HG02884 (cell line): Measurements from ENCODE around the gene CFAP99.

Experiments
- ATAC-seq: cut with Tn5 transposase; IDR thresholded peaks from one replicate; pipeline ENCODE4 v1.9.1; 2021; ENCODE audit warnings: mild to moderate bottlenecking, moderate library complexity; ENCODE audit not compliant: unreplicated experiment

Gene CFAP99

GRCh38 chr4:2497931-2498330 lies 79.2 kb downstream of the CFAP99 start:
- peak; percentile 83 for ATAC-seq

- no peak for ATAC-seq
Observed at GRCh38 chr4:2500547-2500946, 81.8 kb downstream of the CFAP99 start.

DNA sequence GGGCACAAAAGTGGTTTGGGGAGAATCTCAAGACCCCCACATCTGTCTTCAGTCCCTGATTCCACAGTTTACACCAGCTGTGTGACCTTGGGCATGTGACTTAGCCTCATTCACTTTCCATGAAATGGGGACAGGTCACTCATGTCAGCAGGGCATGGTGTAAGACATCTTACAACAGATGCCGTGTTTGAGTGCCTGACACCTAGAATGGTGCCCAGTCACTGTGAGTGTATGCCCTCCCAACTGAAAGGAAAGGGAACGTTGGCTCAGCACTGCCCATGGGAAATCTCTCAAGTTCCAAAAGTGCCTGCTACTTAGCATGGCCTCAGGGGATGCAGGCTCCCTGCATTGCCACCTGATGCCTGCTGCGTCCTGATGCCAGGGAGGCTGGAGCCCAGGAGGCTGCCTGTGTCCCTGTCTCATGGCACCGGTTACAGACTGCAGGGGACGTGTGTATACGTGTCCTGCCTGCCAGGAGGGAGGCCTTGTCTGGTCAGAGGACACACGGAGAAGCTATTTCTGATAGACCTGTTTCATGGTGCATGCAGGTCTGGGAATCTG lies 82.4 kb downstream of the CFAP99 start:
- no peak for ATAC-seq

GRCh38 chr4:2503809-2504208 lies 85.1 kb downstream of the CFAP99 start:
- no peak for ATAC-seq

GRCh38 chr4:2507259-2507658 lies 88.5 kb downstream of the CFAP99 start:
- ATAC-seq, result no peak

GRCh38 chr4:2507855-2508254 lies 89.1 kb downstream of the CFAP99 start:
- no peak for ATAC-seq

DNA sequence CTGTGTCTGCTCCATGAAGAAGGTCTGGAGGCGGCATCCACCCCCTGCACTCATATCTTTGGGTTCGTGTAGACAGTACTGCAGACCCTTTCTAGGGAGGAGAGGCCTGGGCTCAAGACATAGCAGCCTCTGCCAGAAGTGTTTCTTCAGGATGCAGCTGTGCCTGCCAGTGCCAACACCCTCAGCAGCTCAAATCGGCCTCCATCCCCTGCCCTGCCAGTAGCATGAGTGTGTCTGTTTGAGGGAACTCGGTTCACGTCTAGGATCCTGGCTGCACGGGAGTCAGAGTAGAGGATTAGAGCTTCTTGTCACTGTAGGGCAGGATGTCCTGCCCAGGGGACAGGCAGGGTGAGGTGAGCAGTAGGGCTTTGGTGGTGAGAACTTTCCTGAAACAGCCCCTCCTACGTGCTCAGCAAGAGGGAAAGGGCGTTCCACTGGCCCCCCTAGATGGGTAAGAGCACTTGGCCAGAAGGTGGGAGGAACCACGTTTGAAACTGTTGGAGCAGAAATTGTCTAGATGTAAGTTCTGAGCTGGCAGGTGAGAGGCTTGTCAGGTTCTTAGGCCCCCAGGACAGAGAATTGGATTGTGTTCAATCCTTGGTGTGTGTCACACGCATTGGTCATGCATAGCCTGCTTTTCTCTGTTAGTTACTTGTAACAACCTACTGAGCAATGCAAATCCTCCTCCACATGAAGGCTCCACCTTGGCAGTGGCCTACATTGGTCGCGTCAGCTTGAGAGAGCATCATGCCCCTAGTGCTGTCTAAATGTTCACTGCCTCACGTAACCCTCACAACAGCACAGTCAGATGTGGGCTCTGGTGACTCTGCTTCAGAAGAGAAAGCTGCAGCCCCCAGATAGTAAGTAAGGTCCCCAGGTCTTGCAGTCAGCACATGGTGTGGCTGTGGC lies 91.8 kb downstream of the CFAP99 start:
- no peak for ATAC-seq

DNA sequence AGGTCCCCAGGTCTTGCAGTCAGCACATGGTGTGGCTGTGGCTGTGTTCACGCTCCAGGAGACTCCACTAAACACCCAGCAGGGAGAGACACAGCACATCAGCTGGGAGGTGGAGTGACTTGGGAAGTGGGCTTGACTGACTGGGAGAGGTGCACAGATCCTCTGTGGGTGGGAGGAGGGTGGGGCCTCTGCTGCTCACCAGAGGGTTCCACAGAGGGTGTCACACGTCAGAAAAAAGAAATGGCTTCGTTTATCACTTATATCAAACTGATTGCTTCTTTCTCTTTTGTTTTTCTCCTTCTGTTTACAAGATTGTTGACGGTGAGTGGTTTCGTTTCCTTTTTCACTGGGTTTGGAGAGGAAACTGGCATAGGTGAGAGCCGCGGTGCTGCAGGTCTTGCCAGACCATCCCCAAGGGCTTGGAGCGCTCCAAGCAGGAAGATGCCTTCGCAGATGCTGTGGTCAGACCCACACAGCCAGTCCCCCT lies 92.9 kb downstream of the CFAP99 start:
- ATAC-seq, result no peak
